Pancreas (tissue), 10 donors: ENCODE data around the gene SP2. TPM values are rescaled to one million over a fixed set of nuclear protein-coding genes. Genes with fewer than 3 reads are reported as not detected.

Experiments used
- ATAC-seq, 4 donors: fragments of 200-7000 bp; cut with Tn5 transposase; one replicate each; pipeline versions ENCODE4 v1.8.0 to v1.9.1; 2020; ENCODE audit warnings: mild to moderate bottlenecking in 4 of 4, moderate library complexity in 4 of 4
- DNase-seq, 6 donors: peaks; one replicate each; pipeline ENCODE4 v3.0.0-alpha.2; 2020
- FAIRE-seq: peaks from 2 replicates; lab custom pipeline; 2012; peaks lifted over from hg19 to GRCh38; lab: Jason Lieb, UNC
- H3K27ac ChIP-seq, 4 donors: fragments of 200-600 bp; sonication (generic); 1 replicate in 3 of 4; 2 replicates in 1 of 4; pipeline versions ENCODE4 v1.5.0 to v1.8.0; 2020
- H3K27me3 ChIP-seq, 4 donors: fragments of 200-600 bp; one replicate each; pipeline ENCODE4 v1.8.0; 2021
- H3K36me3 ChIP-seq, 3 donors: fragments of 200-600 bp; sonication (generic) in 1 of 3; one replicate each; pipeline versions ENCODE4 v1.5.0 to v1.8.0; 2020 to 2021
- H3K4me1 ChIP-seq, 3 donors: fragments of 200-600 bp; one replicate each; pipeline ENCODE4 v1.8.0; 2021
- H3K4me3 ChIP-seq, 4 donors: fragments of 200-600 bp; sonication (generic) in 2 of 4; one replicate each; pipeline versions ENCODE4 v1.5.0 to v1.8.0; 2020 to 2021
- H3K9me3 ChIP-seq, 4 donors: fragments of 200-600 bp; one replicate each; pipeline ENCODE4 v1.8.0; 2021
- WGBS, 2 donors: extraction: QIAGEN DNeasy Blood & Tissue Kit; methylation state at CpG; one replicate each; pipeline ENCODE4 v1.1.7; 2013; 5-methylcytosine and 5-hydroxymethylcytosine counted together
- intact Hi-C, 3 donors: fragments of 100-400 bp; cut with DNase I; formaldehyde crosslinking; loops; one replicate each; pipeline versions ENCODE4 v1.11.1 to v1.14.2; 2022
- polyA plus RNA-seq, 2 donors: library from polyadenylated mRNA; stranded (reverse); fragments of 200-250 nt; gene quantifications; one replicate each; pipeline ENCODE4 v1.2.3, GENCODE V29; 2013
- total RNA-seq, 6 donors: library from RNA; stranded (reverse); fragmentation: NEBNext Ultra II Directional in 4 of 6; extraction: Animal tissue kit (Norgen Biotek cat#: 25700) in 4 of 6; gene quantifications; one replicate each; pipeline versions ENCODE4 v1.2.1 to v1.2.4, GENCODE V29; 2021 to 2023
- TF ChIP-seq, protein P1 (sequence below), 4 donors: fragments of 200-600 bp; sonication (generic) in 3 of 4; IDR thresholded peaks; one replicate each; pipeline versions ENCODE4 v1.5.0 to v1.8.0; 2021; ENCODE audit warnings: antibody characterized with exemption in 4 of 4
- donor health status: healthy with polysubstance abuse.
- donor health status: DM: no; HTN: no; CAD: no; lungs with moderate emphysema.
- donor health status: DM: no; HTN: no; CAD: no.
- donor health status: control.
- donor health status: control.
- donor health status: Bipolar disorder and iron deficiency.
- donor health status: DM: yes; HTN: yes; CAD: no.
- donor health status: DM: no; HTN: no; CAD: no.
- donor health status: DM: no; HTN: no; CAD: no.
- donor health status: DM: yes; HTN: yes; CAD: no.

Gene SP2
- total and polyA plus RNA-seq, 8 donors, result 5.2 to 8.8 (median 6.9) TPM

DNA sequence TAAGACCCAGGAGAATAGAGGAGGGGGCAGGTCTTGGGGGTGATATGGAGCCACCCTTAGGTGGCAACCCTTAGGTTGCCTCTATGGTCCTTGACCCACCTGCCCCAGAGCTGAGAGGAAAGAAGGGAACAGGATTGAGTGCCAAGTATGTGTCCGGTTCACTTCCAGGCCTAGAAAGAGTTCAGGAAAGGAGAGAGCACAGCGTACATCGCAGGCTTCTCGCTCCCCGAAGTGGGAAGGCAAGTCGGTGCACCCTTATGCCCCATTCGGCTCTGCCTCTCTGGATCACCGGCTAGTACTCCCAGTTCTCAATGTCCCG is 45.7 kb upstream of the SP2 start:
- Histone ChIP-seq H3K4me1 (peaks cover 0 to 6% (median 0%) of the 10 kb centered on the region in 3 donors), H3K27me3 (peaks cover 3 to 33% (median 6%) of the 10 kb centered on the region in 4 donors), H3K9me3 (no peaks in the 10 kb centered on the region), H3K4me3 (peak overlapping the region in 3 of 4 donors; percentile 5 to 46 (median 36)), H3K36me3 (no peaks in the 10 kb centered on the region), H3K27ac (no peak overlapping the region)
- WGBS, 2 donors, result 30 to 47% methylated on average over 9 of the region's 9 CpGs
- peak; percentile 19 to 38 (median 29) for ATAC-seq
- intact Hi-C loops, result no loop called here
- DNase-seq, result no peak
- TF ChIP-seq, protein P1, sequence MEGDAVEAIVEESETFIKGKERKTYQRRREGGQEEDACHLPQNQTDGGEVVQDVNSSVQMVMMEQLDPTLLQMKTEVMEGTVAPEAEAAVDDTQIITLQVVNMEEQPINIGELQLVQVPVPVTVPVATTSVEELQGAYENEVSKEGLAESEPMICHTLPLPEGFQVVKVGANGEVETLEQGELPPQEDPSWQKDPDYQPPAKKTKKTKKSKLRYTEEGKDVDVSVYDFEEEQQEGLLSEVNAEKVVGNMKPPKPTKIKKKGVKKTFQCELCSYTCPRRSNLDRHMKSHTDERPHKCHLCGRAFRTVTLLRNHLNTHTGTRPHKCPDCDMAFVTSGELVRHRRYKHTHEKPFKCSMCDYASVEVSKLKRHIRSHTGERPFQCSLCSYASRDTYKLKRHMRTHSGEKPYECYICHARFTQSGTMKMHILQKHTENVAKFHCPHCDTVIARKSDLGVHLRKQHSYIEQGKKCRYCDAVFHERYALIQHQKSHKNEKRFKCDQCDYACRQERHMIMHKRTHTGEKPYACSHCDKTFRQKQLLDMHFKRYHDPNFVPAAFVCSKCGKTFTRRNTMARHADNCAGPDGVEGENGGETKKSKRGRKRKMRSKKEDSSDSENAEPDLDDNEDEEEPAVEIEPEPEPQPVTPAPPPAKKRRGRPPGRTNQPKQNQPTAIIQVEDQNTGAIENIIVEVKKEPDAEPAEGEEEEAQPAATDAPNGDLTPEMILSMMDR (IDR thresholded peaks at IDR 0.05), result no peak
- no peak for FAIRE-seq

- peaks cover 3 to 33% (median 6%) of the 10 kb centered on the region in 4 donors for H3K27me3 ChIP-seq
- no peaks in the 10 kb centered on the region for H3K36me3 ChIP-seq
- H3K27ac ChIP-seq, result peak within 1 kb of the TSS in 1 of 4 donors; percentile 35
- peaks cover 0 to 6% (median 0%) of the 10 kb centered on the region in 3 donors for H3K4me1 ChIP-seq
- peak within 1 kb of the TSS in 3 of 4 donors; percentile 5 to 46 (median 36) for H3K4me3 ChIP-seq
- ATAC-seq, result peak; percentile 97 to 98 (median 98)
- intact Hi-C loops, result no loop called here
- FAIRE-seq, result no peak
- DNase-seq, result peak; percentile 87 to 96 (median 92)
- H3K9me3 ChIP-seq, result no peaks in the 10 kb centered on the region
- TF ChIP-seq, protein P1 (IDR thresholded peaks at IDR 0.05), result no peak
- WGBS, 2 donors, result 2% methylated on average over 59 to 71 of the region's 71 CpGs
These were observed 45.1 kb upstream of the SP2 start, which contains the start of gene SP6 for GRCh38 chr17:47850692-47851573. Gene SP6 (minus strand): TSS chr17:47851163. CDS start chr17:47848429, 2,734 bp downstream.

GRCh38 chr17:47851764-47852112 is 44.3 kb upstream of the SP2 start:
- no peak overlapping the region for H3K27ac ChIP-seq
- H3K36me3 ChIP-seq, result no peaks in the 10 kb centered on the region
- DNase-seq (no peak), FAIRE-seq (no peak), ATAC-seq (no peak)
- no peaks in the 10 kb centered on the region for H3K9me3 ChIP-seq
- intact Hi-C loops, result no loop called here
- 40 to 48% methylated on average over 11 of the region's 11 CpGs for WGBS, 2 donors
- H3K27me3 ChIP-seq, result peaks cover 2 to 32% (median 6%) of the 10 kb centered on the region in 4 donors
- peaks cover 0 to 6% (median 0%) of the 10 kb centered on the region in 3 donors for H3K4me1 ChIP-seq
- TF ChIP-seq, protein P1 (IDR thresholded peaks at IDR 0.05), result no peak
- no peak overlapping the region for H3K4me3 ChIP-seq

DNA sequence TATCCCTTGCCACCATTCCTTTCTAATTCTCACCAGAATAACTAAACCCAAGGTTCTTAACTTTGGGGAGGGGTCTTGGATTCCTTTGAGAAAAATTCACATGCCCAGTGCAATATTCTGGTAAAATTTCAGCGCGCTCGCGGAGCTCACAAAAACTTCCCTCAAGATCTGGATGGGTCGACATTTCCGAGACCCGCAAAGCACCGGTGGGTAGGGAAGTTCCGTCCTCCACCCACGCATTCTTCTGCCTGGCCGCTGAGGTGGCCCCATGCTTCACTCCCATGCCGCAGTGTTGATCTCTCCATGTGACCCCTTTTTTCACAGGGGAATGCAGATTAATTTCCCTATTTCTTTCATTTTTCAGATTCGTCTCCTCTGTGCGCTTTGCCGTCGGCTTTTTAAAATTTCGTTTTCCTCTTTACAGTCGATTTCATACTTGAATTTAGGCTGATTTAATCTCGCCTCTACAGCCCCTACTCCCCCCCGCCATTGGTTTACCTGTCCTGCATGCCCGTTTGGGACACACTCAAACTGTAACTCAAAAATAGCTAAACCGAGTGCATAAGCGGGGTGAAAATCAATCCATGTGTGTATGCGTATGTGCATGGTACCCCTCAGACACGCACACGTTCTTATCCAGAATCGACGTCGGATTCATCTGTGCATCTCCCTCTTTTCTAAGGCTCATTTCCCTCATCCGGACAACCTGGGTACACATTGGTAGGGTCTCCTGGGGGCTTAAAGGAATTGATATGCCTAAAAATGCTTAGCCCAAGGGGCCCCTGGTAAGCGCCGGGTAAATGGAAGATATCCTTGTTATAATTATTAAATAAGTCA is 43.7 kb upstream of the SP2 start:
- 26 to 36% methylated on average over 32 of the region's 32 CpGs for WGBS, 2 donors
- DNase-seq, result no peak

More for the DNA sequence above, 43.7 kb upstream of the SP2 start:
- no peaks in the 10 kb centered on the region for H3K9me3 ChIP-seq
- ATAC-seq (no peak), FAIRE-seq (no peak)
- no peaks in the 10 kb centered on the region for H3K36me3 ChIP-seq
- peaks cover 0 to 6% (median 0%) of the 10 kb centered on the region in 3 donors for H3K4me1 ChIP-seq
- no peak overlapping the region for H3K27ac ChIP-seq
- H3K27me3 ChIP-seq, result peaks cover 0 to 26% (median 6%) of the 10 kb centered on the region in 4 donors
- TF ChIP-seq, protein P1 (IDR thresholded peaks at IDR 0.05), result no peak
- intact Hi-C loops, result no loop called here
- no peak overlapping the region for H3K4me3 ChIP-seq
